Stomach (tissue), 9 donors: ENCODE results near the gene MAST3. TPM values are rescaled to one million over a fixed set of nuclear protein-coding genes. Genes with fewer than 3 reads are reported as not detected.

Source experiments
- DNase-seq, 2 donors: peaks; one replicate each; pipeline versions ENCODE4 v3.0.0 to v3.0.0-alpha.2; 2013 to 2019
- H3K27ac ChIP-seq, 5 donors: fragments of 200-600 bp in 4 of 5; sonication (generic) in 4 of 5; one replicate each; pipeline ENCODE4 v1.5.1; 2013 to 2019; ENCODE audit warnings: mild to moderate bottlenecking in 1 of 5, moderate library complexity in 1 of 5
- H3K27me3 ChIP-seq, 3 donors: fragments of 200-600 bp; sonication (generic); one replicate each; pipeline ENCODE4 v1.5.1; 2017 to 2019; ENCODE audit warnings: mixed run types in 1 of 3
- H3K36me3 ChIP-seq, 4 donors: fragments of 200-600 bp; sonication (generic); 1 replicate in 3 of 4; 2 replicates in 1 of 4; pipeline ENCODE4 v1.5.1; 2016 to 2019
- H3K4me1 ChIP-seq, 4 donors: fragments of 200-600 bp; sonication (generic); one replicate each; pipeline ENCODE4 v1.5.1; 2016 to 2019
- H3K4me3 ChIP-seq, 4 donors: fragments of 200-600 bp; sonication (generic) in 3 of 4; one replicate each; pipeline ENCODE4 v1.5.1; 2016 to 2019; ENCODE audit warnings: mild to moderate bottlenecking in 1 of 4
- H3K9me3 ChIP-seq, 4 donors: fragments of 200-600 bp; sonication (generic); one replicate each; pipeline ENCODE4 v1.5.1; 2016 to 2019
- CTCF ChIP-seq, 7 experiments: fragments of 450-650 bp in 4 of 7; fragments of 200-600 bp in 3 of 7; sonication (generic) in 3 of 7; IDR thresholded peaks; one replicate each; pipeline ENCODE4 v1.5.1; 2016 to 2019; ENCODE audit warnings: antibody characterized with exemption in 7 of 7, control low read depth in 2 of 7, mild to moderate bottlenecking in 1 of 7
- EP300 ChIP-seq: sonication (generic); formaldehyde crosslinking; IDR thresholded peaks from one replicate; pipeline ENCODE4 v1.6.1; 2017; ENCODE audit warnings: antibody characterized with exemption
- POLR2A ChIP-seq, 4 donors: fragments of 450-650 bp; IDR thresholded peaks; one replicate each; pipeline ENCODE4 v1.6.1; 2016; ENCODE audit warnings: antibody characterized with exemption in 4 of 4, control low read depth in 2 of 4, mild to moderate bottlenecking in 1 of 4, moderate library complexity in 1 of 4
- POLR2AphosphoS5 ChIP-seq, 3 donors: sonication (generic); formaldehyde crosslinking; IDR thresholded peaks; one replicate each; pipeline ENCODE4 v1.6.1; 2016; ENCODE audit warnings: antibody characterized with exemption in 3 of 3
- WGBS, 5 donors: extraction: QIAGEN DNeasy Blood & Tissue Kit in 3 of 5; methylation state at CpG; one replicate each; pipeline versions ENCODE4 v1.1.5 to v1.1.7; 2013 to 2018; 5-methylcytosine and 5-hydroxymethylcytosine counted together
- intact Hi-C: fragments of 100-400 bp; cut with DNase I; formaldehyde crosslinking; loops from one replicate; pipeline ENCODE4 v1.15.1; 2023; ENCODE audit warnings: low total_unique reads
- polyA plus RNA-seq, 3 donors: library from polyadenylated mRNA; stranded (reverse); fragments of 200-250 nt; gene quantifications; one replicate each; pipeline ENCODE4 v1.2.3, GENCODE V29; 2013
- total RNA-seq, 5 donors: library from RNA; depleted of rRNA; stranded (reverse); fragments of >200 nt; gene quantifications; one replicate each; pipeline versions ENCODE4 v1.1.0 to v1.2.3, GENCODE V29; 2014 to 2016
- donor health status: healthy with polysubstance abuse.
- donor health status: Bipolar disorder and iron deficiency.
- donor health status: healthy.

MAST3 gene
- total and polyA plus RNA-seq, 8 donors, result 1.7 to 29.0 (median 6.9) TPM

- WGBS, 5 donors, result 78 to 98% (median 90%) methylated on average over 6 of the region's 6 CpGs
- intact Hi-C loops, result no loop called here
These were observed 25.2 kb upstream of the MAST3 start for GRCh38 chr19:18072335-18072734.

GRCh38 chr19:18073197-18073596, 24.4 kb upstream of the MAST3 start:
- DNase-seq, result no peak
- TF ChIP-seq CTCF (IDR thresholded peaks at IDR 0.05), result no peak
- TF ChIP-seq EP300, result no peak
- H3K36me3 ChIP-seq, result peaks cover 0 to 4% (median 0%) of the 10 kb centered on the region in 4 donors

More at GRCh38 chr19:18072335-18072734, 25.2 kb upstream of the MAST3 start:
- Histone ChIP-seq H3K4me3 (no peak overlapping the region), H3K27me3 (peaks cover 0 to 10% (median 0%) of the 10 kb centered on the region in 3 donors), H3K9me3 (no peaks in the 10 kb centered on the region), H3K4me1 (no peaks in the 10 kb centered on the region), H3K27ac (no peak overlapping the region), H3K36me3 (peaks cover 0 to 4% (median 0%) of the 10 kb centered on the region in 4 donors)
- no peak for TF ChIP-seq EP300
- no peak for DNase-seq

GRCh38 chr19:18074192-18074591, 23.4 kb upstream of the MAST3 start:
- DNase-seq, result no peak
- Histone ChIP-seq H3K36me3 (peaks cover 0 to 4% (median 0%) of the 10 kb centered on the region in 4 donors), H3K4me3 (no peak overlapping the region), H3K27me3 (peaks cover 0 to 10% (median 0%) of the 10 kb centered on the region in 3 donors), H3K9me3 (no peaks in the 10 kb centered on the region), H3K27ac (no peak overlapping the region), H3K4me1 (no peaks in the 10 kb centered on the region)
- TF ChIP-seq POLR2A (IDR thresholded peaks at IDR 0.05), result no peak
- no peak for TF ChIP-seq CTCF (IDR thresholded peaks at IDR 0.05)
- TF ChIP-seq EP300, result no peak
- TF ChIP-seq POLR2AphosphoS5 (IDR thresholded peaks at IDR 0.05), result no peak
- intact Hi-C loops, result no loop called here
- 72 to 80% (median 76%) methylated on average over 9 of the region's 9 CpGs for WGBS, 5 donors

More at GRCh38 chr19:18073197-18073596, 24.4 kb upstream of the MAST3 start:
- 65 to 79% (median 69%) methylated on average over 4 of the region's 4 CpGs for WGBS, 5 donors
- Histone ChIP-seq H3K9me3 (no peaks in the 10 kb centered on the region), H3K27me3 (peaks cover 0 to 10% (median 0%) of the 10 kb centered on the region in 3 donors), H3K4me1 (no peaks in the 10 kb centered on the region), H3K4me3 (no peak overlapping the region), H3K27ac (no peak overlapping the region)
- intact Hi-C loops, result no loop called here

GRCh38 chr19:18083929-18084684, 13.5 kb upstream of the MAST3 start:
- Histone ChIP-seq H3K27me3 (peaks cover 0 to 5% (median 0%) of the 10 kb centered on the region in 3 donors), H3K9me3 (no peaks in the 10 kb centered on the region), H3K4me1 (peaks cover 0 to 22% (median 0%) of the 10 kb centered on the region in 4 donors), H3K36me3 (peaks cover 0 to 3% (median 0%) of the 10 kb centered on the region in 4 donors), H3K4me3 (no peak overlapping the region), H3K27ac (no peak overlapping the region)
- intact Hi-C loops, result no loop called here
- no peak for TF ChIP-seq CTCF (IDR thresholded peaks at IDR 0.05)
- no peak for TF ChIP-seq POLR2AphosphoS5 (IDR thresholded peaks at IDR 0.05)
- no peak for TF ChIP-seq EP300
- no peak for TF ChIP-seq POLR2A (IDR thresholded peaks at IDR 0.05)
- 76 to 86% (median 82%) methylated on average over 8 of the region's 8 CpGs for WGBS, 5 donors
- no peak for DNase-seq
